HepG2 (cell line): ENCODE data around the gene CYB5R3. TPM values are rescaled to one million over a fixed set of nuclear protein-coding genes. Genes with fewer than 3 reads are reported as not detected.
"Not testable (repeated sequence)": the region's sequence is repeated elsewhere in the genome, so short reads cannot be mapped to it uniquely, and the experiment has no call there.

Source experiments
- ATAC-seq: fragments of 200-7000 bp; cut with Tn5 transposase; 3 replicates; pipeline ENCODE4 v1.9.1; 2020; ENCODE audit warnings: mild to moderate bottlenecking, moderate library complexity
- BruUV-seq: library from RNA; stranded (reverse); fragments of 400-500 nt; replicated peaks from 2 replicates; lab custom pipeline; 2021; lab: Mats Ljungman, UMichigan
- CTCF ChIA-PET: fragments of 300-600 bp; formaldehyde crosslinking; extraction: SDS; loops from one replicate; lab custom pipeline; 2021; ENCODE audit warnings: low total read pairs, inconsistent platforms, low intra/inter-chr PET ratio; lab: Yijun Ruan, JAX
- POLR2A ChIA-PET: fragments of 350-600 bp; sonication (Branson Sonifier 250); formaldehyde crosslinking; loops from one replicate; lab custom pipeline; 2020; ENCODE audit warnings: antibody characterized with exemption, inconsistent platforms; lab: Yijun Ruan, JAX
- DNase-seq: peaks from one replicate; pipeline ENCODE4 v3.0.0-alpha.2; 2015; ENCODE audit warnings: low spot score
- FAIRE-seq: peaks from 3 replicates; lab custom pipeline; 2011; peaks lifted over from hg19 to GRCh38; lab: Jason Lieb, UNC
- H2AFZ ChIP-seq: one replicate; pipeline ENCODE4 v1.6.1; 2011; ENCODE audit warnings: low read length, inconsistent platforms
- H3K27ac ChIP-seq: fragments of 300-600 bp; 3 replicates; pipeline ENCODE4 v1.8.0; 2011; ENCODE audit warnings: mixed run types, mild to moderate bottlenecking, mixed read lengths, low read length, inconsistent platforms; ENCODE audit not compliant: insufficient read depth; ENCODE audit errors: extremely low read length
- H3K27me3 ChIP-seq, 2 experiments: fragments of 200-600 bp in 1 of 2; 2 replicates in 1 of 2; 3 replicates in 1 of 2; pipeline versions ENCODE4 v1.6.0 to v1.8.0; 2011; ENCODE audit warnings: low read length in 2 of 2, mild to moderate bottlenecking in 2 of 2, moderate library complexity in 2 of 2, inconsistent platforms in 1 of 2; ENCODE audit not compliant: insufficient read depth in 2 of 2, control insufficient read depth in 1 of 2
- H3K36me3 ChIP-seq, 2 experiments: fragments of 200-600 bp in 1 of 2; replicated peaks in 1 of 2; 2 replicates in 1 of 2; 3 replicates in 1 of 2; pipeline versions ENCODE4 v1.5.1 to v1.8.0; 2011; ENCODE audit warnings: low read length in 2 of 2, inconsistent platforms in 1 of 2; ENCODE audit not compliant: insufficient read depth in 2 of 2, control insufficient read depth in 1 of 2
- H3K4me1 ChIP-seq: 2 replicates; pipeline ENCODE4 v1.5.1; 2012; ENCODE audit warnings: low read length, inconsistent platforms; ENCODE audit not compliant: insufficient read depth
- H3K4me2 ChIP-seq: 2 replicates; pipeline ENCODE4 v1.6.0; 2011; ENCODE audit warnings: low read depth, low read length, inconsistent platforms
- H3K4me3 ChIP-seq, 3 experiments: fragments of 200-600 bp in 1 of 3; sonication (generic), shearing (Covaris generic) in 1 of 3; replicated peaks in 1 of 3; 2 replicates each; pipeline ENCODE4 v1.5.1; 2011 to 2016; ENCODE audit warnings: low read length in 3 of 3, inconsistent platforms in 2 of 3, low read depth in 2 of 3, mild to moderate bottlenecking in 2 of 3, control low read depth in 1 of 3, mixed read lengths in 1 of 3; ENCODE audit not compliant: insufficient read depth in 1 of 3
- H3K79me2 ChIP-seq: one replicate; pipeline ENCODE4 v1.6.1; 2011; ENCODE audit warnings: low read length, inconsistent platforms; ENCODE audit not compliant: insufficient read depth
- H3K9ac ChIP-seq: 2 replicates; pipeline ENCODE4 v1.6.0; 2011; ENCODE audit warnings: mild to moderate bottlenecking, low read depth, low read length, inconsistent platforms; ENCODE audit not compliant: insufficient read depth
- H3K9me3 ChIP-seq: 2 replicates; pipeline ENCODE4 v1.5.1; 2012; ENCODE audit warnings: mild to moderate bottlenecking, low read length
- H4K20me1 ChIP-seq: 2 replicates; pipeline ENCODE4 v1.6.0; 2011; ENCODE audit warnings: inconsistent platforms, mild to moderate bottlenecking, low read length, moderate library complexity; ENCODE audit not compliant: insufficient read depth
- AGO2 ChIP-seq: fragments of 200-400 bp; formaldehyde crosslinking; optimal IDR thresholded peaks from 2 replicates; pipeline ENCODE3; 2017; ENCODE audit warnings: mild to moderate bottlenecking, low read depth, low read length, moderate library complexity
- ATF1 ChIP-seq: IDR thresholded peaks from 2 replicates; pipeline ENCODE4 v1.6.1; 2016; ENCODE audit warnings: mild to moderate bottlenecking, control low read depth
- ZNF251 ChIP-seq: sonication (generic); formaldehyde crosslinking; IDR thresholded peaks from 2 replicates; pipeline ENCODE4 v1.9.0; 2021; ENCODE audit warnings: mild to moderate bottlenecking, missing genetic modification reagents
- WGBS: methylation state at CpG from one replicate; pipeline ENCODE4 v1.1.6; 2017; ENCODE audit warnings: low lambda C conversion rate; 5-methylcytosine and 5-hydroxymethylcytosine counted together
- in situ Hi-C: cut with HindIII; loops from 2 replicates; pipeline ENCODE4 v1.10.0; 2017; ENCODE audit warnings: low pct_unique_long_range_greater_than_20kb; ENCODE audit not compliant: extremely low pct_ligation_motif_present
- intact Hi-C: fragments of 100-400 bp; cut with micrococcal nuclease; formaldehyde crosslinking; loops from one replicate; pipeline ENCODE4 v1.10.0; 2022; ENCODE audit not compliant: unreplicated experiment
- polyA plus RNA-seq, 8 experiments: library from polyadenylated mRNA; depleted of rRNA in 3 of 8; stranded (reverse) in 7 of 8; unstranded in 1 of 8; fragments of >200 nt; fragmentation: Illumina TruSeq in 4 of 8; extraction: Trizol in 4 of 8; gene quantifications; 2 replicates each; pipeline versions ENCODE4 v1.2.1 to v1.2.3, GENCODE V29; 2011 to 2016; ENCODE audit warnings: low read depth in 4 of 8, missing spikeins in 1 of 8, mixed read lengths in 1 of 8; ENCODE audit not compliant: insufficient read depth in 1 of 8
- total RNA-seq, 5 experiments: library from RNA; depleted of rRNA; stranded (reverse); fragments of >200 nt; fragmentation: Illumina TruSeq; extraction: Trizol; gene quantifications; 2 replicates each; pipeline ENCODE4 v1.2.3, GENCODE V29; 2016; ENCODE audit warnings: low read depth in 1 of 5
- TF ChIP-seq, protein P1 (sequence below): sonication (generic); formaldehyde crosslinking; conservative IDR thresholded peaks from 2 replicates; pipeline ENCODE4 v1.4.0; 2020; ENCODE audit warnings: missing genetic modification reagents
- TF ChIP-seq, protein P2 (sequence below): sonication (generic); formaldehyde crosslinking; IDR thresholded peaks from 2 replicates; pipeline ENCODE4 v1.4.0; 2020; ENCODE audit warnings: mild to moderate bottlenecking, missing genetic modification reagents
- TF ChIP-seq, protein P3 (sequence below): sonication (generic); formaldehyde crosslinking; IDR thresholded peaks from 2 replicates; pipeline ENCODE4 v1.4.0; 2020; ENCODE audit warnings: missing genetic modification reagents, borderline replicate concordance

CYB5R3 gene
- total and polyA plus RNA-seq, 2 of the 13 experiments (the other 11 are each of a cell fraction or from before 2014, with no cell fraction given) = 32.4 to 305 TPM

DNA sequence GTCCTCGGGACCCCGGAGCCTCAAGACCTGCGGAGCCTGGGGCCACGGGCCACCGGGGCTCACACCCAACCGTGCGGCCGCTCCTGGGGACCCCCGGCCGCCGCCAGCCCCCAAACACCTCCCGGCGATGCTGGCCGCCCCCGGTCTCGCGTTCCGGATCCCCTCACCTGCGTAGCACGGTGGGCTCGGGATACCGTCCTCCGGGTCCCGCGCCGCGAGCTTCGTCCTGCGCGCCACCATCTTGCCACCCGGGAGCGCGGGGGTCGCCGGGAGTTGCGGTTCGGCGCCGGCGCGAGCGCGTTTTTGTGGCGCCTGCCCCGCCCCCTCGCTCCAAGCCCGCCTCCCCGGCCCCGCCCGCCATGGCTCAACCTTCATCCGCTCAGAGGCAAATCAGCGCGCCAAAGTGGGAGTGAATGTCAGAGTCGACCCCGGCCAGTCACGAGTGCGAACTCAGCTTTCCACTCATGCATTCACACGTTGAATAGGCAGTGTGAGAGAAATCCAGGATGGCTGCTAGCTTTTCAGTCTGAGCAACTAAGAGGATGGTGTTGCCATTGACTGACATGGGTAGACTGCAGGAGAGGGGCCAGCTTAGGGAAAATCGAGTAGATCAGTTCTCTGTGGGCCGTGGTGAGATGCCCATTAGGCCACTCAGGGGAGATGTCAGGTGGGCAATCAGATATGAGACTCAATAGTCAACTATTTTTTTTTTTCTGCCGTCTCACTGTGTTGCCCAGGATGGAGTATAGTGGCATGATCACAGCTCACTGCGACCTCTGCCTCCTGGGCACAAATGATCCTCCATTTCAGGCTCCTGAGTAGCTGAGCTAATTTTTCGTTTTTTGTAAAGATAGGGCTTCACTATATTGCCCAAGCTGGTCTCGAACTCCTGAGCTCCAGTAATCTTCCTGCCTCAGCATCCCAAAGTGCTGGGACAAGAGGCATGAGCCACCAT, 67.2 kb downstream of the CYB5R3 start (continued):
- TF ChIP-seq, protein P1, sequence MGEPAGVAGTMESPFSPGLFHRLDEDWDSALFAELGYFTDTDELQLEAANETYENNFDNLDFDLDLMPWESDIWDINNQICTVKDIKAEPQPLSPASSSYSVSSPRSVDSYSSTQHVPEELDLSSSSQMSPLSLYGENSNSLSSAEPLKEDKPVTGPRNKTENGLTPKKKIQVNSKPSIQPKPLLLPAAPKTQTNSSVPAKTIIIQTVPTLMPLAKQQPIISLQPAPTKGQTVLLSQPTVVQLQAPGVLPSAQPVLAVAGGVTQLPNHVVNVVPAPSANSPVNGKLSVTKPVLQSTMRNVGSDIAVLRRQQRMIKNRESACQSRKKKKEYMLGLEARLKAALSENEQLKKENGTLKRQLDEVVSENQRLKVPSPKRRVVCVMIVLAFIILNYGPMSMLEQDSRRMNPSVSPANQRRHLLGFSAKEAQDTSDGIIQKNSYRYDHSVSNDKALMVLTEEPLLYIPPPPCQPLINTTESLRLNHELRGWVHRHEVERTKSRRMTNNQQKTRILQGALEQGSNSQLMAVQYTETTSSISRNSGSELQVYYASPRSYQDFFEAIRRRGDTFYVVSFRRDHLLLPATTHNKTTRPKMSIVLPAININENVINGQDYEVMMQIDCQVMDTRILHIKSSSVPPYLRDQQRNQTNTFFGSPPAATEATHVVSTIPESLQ = no peak
- no peak for TF ChIP-seq ZNF251 (CRISPR knock-in tag)
- TF ChIP-seq, protein P2, sequence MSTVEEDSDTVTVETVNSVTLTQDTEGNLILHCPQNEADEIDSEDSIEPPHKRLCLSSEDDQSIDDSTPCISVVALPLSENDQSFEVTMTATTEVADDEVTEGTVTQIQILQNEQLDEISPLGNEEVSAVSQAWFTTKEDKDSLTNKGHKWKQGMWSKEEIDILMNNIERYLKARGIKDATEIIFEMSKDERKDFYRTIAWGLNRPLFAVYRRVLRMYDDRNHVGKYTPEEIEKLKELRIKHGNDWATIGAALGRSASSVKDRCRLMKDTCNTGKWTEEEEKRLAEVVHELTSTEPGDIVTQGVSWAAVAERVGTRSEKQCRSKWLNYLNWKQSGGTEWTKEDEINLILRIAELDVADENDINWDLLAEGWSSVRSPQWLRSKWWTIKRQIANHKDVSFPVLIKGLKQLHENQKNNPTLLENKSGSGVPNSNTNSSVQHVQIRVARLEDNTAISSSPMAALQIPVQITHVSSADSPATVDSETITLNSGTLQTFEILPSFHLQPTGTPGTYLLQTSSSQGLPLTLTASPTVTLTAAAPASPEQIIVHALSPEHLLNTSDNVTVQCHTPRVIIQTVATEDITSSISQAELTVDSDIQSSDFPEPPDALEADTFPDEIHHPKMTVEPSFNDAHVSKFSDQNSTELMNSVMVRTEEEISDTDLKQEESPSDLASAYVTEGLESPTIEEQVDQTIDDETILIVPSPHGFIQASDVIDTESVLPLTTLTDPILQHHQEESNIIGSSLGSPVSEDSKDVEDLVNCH (CRISPR knock-in tag) = no peak
- TF ChIP-seq AGO2 = peak; percentile 82
- TF ChIP-seq, protein P3, sequence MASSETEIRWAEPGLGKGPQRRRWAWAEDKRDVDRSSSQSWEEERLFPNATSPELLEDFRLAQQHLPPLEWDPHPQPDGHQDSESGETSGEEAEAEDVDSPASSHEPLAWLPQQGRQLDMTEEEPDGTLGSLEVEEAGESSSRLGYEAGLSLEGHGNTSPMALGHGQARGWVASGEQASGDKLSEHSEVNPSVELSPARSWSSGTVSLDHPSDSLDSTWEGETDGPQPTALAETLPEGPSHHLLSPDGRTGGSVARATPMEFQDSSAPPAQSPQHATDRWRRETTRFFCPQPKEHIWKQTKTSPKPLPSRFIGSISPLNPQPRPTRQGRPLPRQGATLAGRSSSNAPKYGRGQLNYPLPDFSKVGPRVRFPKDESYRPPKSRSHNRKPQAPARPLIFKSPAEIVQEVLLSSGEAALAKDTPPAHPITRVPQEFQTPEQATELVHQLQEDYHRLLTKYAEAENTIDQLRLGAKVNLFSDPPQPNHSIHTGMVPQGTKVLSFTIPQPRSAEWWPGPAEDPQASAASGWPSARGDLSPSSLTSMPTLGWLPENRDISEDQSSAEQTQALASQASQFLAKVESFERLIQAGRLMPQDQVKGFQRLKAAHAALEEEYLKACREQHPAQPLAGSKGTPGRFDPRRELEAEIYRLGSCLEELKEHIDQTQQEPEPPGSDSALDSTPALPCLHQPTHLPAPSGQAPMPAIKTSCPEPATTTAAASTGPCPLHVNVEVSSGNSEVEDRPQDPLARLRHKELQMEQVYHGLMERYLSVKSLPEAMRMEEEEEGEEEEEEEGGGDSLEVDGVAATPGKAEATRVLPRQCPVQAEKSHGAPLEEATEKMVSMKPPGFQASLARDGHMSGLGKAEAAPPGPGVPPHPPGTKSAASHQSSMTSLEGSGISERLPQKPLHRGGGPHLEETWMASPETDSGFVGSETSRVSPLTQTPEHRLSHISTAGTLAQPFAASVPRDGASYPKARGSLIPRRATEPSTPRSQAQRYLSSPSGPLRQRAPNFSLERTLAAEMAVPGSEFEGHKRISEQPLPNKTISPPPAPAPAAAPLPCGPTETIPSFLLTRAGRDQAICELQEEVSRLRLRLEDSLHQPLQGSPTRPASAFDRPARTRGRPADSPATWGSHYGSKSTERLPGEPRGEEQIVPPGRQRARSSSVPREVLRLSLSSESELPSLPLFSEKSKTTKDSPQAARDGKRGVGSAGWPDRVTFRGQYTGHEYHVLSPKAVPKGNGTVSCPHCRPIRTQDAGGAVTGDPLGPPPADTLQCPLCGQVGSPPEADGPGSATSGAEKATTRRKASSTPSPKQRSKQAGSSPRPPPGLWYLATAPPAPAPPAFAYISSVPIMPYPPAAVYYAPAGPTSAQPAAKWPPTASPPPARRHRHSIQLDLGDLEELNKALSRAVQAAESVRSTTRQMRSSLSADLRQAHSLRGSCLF (CRISPR knock-in tag) = no peak
- no peak for TF ChIP-seq ATF1 (CRISPR knock-in tag)

DNA sequence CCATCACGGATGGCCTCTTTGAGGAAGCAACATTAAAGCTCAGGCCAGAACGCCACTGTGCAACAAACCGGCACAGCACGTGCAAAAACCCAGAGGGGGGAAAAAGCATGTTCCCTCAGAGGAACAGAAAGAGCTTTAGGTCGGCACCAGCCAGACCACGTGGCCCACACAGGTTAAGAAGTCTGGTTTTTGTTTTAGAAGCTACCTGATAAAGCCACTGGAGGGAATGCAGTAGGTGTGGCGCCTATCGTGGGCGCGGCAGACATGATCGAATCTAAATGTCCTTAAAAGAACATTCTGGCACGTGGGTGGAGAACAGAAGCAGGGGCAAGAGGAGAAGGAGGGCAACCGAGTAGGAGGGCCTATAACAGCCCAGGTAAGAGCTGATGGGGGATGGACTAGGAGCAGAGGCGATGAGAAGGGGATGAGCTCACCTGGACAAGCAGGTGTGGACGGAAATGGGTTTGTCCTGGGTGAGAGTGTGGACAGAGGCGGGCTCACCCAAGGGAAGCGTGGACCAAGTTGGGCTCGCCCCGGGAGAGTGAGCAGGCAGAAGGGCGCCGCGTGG, 67.9 kb downstream of the CYB5R3 start:
- peak; percentile 4 for FAIRE-seq
- CTCF ChIA-PET = not testable (repeated sequence)

More for the DNA sequence above, 67.9 kb downstream of the CYB5R3 start:
- H4K20me1 ChIP-seq, ATAC-seq, in situ Hi-C loops, H3K9me3 ChIP-seq, H3K79me2 ChIP-seq, intact Hi-C loops, H3K27me3 ChIP-seq, BruUV-seq, DNase-seq, H3K4me1 ChIP-seq, H2AFZ ChIP-seq: not testable (repeated sequence)
- POLR2A ChIA-PET = interaction anchor here (0.8 to 2.6 kb wide), 3 partner anchors 12 to 61 kb away, joined by 3 to 12 read pairs (median 8); partner anchors contain the start of gene POLDIP3
- 4% methylated on average over 6 of the region's 22 CpGs for WGBS
- Histone ChIP-seq H3K36me3 (peaks cover 23 to 51% of the 10 kb centered on the region in 2 experiments; a peak in 4 of 5 replicates), H3K27ac (peak overlapping the region; percentile 52), H3K9ac (peak overlapping the region; percentile 85), H3K4me3 (peak overlapping the region; percentile 60 to 83 (median 81); a peak in 5 of 6 replicates), H3K4me2 (peak overlapping the region; percentile 87)
